Measurements from ENCODE around the gene KCNK2.

The KCNK2 gene

DNA sequence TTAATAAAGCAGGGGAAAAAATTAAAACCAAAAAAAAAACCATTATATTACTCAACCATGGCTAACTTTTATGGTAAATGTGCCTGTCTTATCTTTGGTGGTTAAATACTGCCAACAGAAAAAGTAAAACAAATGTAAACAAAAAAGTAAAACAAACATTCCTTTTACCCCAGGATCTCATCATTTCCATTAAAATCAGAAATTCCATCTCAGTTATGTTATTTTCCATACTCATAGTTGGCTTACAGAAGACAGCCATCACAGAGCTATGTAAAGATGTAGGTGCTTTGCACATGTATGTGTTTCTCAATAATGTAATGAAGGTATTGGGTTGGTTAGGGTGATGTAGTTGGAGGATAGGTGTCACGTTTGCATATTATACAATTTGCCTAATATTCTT is 185.0 kb downstream of the KCNK2 start:
- no peaks in the 10 kb centered on the region for H3K4me1 ChIP-seq (ENCODE audit: control insufficient read depth, insufficient read depth, low read length, poor library complexity, severe bottlenecking)
- H3K27me3 ChIP-seq (replicated peaks; ENCODE audit: control insufficient read depth, insufficient read depth, low read length, poor library complexity, severe bottlenecking): no peaks in the 10 kb centered on the region
- no peak overlapping the region for H3K4me3 ChIP-seq (ENCODE audit: insufficient read depth, low read depth, low read length, poor library complexity, severe bottlenecking)
- H3K27ac ChIP-seq (ENCODE audit: insufficient read depth, low read length, poor library complexity, severe bottlenecking): no peak overlapping the region
- no peak for DNase-seq
- H3K9me3 ChIP-seq (ENCODE audit: control insufficient read depth, low read length): no peaks in the 10 kb centered on the region
- H3K36me3 ChIP-seq (ENCODE audit: control insufficient read depth, insufficient read depth, low read length): no peaks in the 10 kb centered on the region

DNA sequence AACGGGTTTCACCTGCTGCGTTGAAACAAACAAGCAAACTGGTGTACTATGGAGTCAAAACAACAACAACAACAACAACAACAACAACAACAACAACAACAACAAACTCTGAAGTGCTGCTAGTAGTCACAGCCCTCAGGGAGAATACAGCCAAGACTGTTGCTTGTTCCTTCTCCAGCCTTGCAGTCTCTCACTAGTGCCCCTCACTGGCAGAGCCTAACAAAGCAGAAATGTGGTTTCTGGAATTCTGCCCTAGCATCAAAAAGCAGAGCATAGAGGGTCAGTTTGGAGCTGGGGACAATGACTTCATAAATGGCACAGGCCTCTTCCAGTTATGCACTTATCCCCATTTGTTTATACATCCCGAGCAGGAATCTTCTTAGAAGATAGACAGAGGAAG is 187.4 kb downstream of the KCNK2 start:
- H3K4me1 ChIP-seq (ENCODE audit: control insufficient read depth, insufficient read depth, low read length, poor library complexity, severe bottlenecking): no peaks in the 10 kb centered on the region
- no peaks in the 10 kb centered on the region for H3K9me3 ChIP-seq (ENCODE audit: control insufficient read depth, low read length)
- H3K27ac ChIP-seq (ENCODE audit: insufficient read depth, low read length, poor library complexity, severe bottlenecking): no peak overlapping the region
- H3K36me3 ChIP-seq (ENCODE audit: control insufficient read depth, insufficient read depth, low read length): no peaks in the 10 kb centered on the region
- H3K27me3 ChIP-seq (replicated peaks; ENCODE audit: control insufficient read depth, insufficient read depth, low read length, poor library complexity, severe bottlenecking): no peaks in the 10 kb centered on the region
- no peak overlapping the region for H3K4me3 ChIP-seq (ENCODE audit: insufficient read depth, low read depth, low read length, poor library complexity, severe bottlenecking)
- DNase-seq: no peak

DNA sequence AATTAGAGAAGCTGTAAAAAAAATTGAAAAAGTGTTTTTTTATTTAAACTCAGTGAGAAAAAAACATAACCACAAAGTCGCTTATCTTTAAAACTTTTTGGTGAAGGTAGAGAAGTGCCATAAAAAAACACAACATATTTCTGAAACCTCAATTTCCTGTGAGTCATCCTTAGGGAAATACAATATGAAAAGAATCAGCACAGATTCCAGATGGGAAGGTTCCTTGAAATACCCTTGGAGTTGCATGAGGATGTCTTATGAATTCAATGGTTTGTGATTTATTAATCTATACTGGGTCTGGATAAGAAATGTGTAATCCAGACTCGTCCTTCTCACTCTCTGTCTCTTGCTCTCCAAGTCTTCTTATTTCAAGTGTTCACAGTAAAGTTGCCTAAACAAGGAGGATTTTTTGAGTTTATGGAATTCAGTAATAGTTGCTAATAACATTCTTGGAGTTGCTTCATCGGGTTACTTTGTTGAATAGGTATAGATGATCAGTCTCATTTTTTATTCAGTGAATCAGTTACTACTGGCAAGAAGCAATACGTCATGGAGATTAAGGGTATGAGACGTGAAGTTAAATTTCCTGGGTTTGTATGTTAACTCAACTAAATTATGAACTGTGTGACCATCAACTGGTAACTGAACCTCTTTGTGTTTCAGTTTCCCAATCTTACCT is 191.4 kb downstream of the KCNK2 start:
- Histone ChIP-seq H3K4me1 (ENCODE audit: control insufficient read depth, insufficient read depth, low read length, poor library complexity, severe bottlenecking) (no peaks in the 10 kb centered on the region), H3K36me3 (ENCODE audit: control insufficient read depth, insufficient read depth, low read length) (no peaks in the 10 kb centered on the region), H3K27me3 (replicated peaks; ENCODE audit: control insufficient read depth, insufficient read depth, low read length, poor library complexity, severe bottlenecking) (no peaks in the 10 kb centered on the region), H3K9me3 (ENCODE audit: control insufficient read depth, low read length) (no peaks in the 10 kb centered on the region), H3K4me3 (ENCODE audit: insufficient read depth, low read depth, low read length, poor library complexity, severe bottlenecking) (no peak overlapping the region), H3K27ac (ENCODE audit: insufficient read depth, low read length, poor library complexity, severe bottlenecking) (no peak overlapping the region)
- DNase-seq: no peak

DNA sequence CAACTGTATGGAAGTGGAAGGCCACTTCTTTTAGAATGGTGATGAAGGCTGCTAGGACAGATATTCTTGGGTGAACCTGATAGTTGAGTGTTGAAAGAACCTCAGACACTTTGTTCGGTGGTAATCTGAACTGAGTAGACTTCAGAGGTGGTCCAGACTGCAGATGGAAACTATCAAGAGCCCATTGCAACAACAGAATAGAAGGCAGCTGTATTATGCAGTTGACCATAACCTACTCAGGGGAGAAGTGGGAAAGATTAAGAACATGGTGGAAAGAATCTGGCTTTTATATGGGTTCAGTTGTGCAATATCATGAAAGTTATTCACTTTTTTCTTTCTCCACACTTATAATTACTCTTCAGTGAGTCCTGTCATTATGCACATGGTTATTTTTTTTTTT is 194.0 kb downstream of the KCNK2 start:
- H3K36me3 ChIP-seq (ENCODE audit: control insufficient read depth, insufficient read depth, low read length): no peaks in the 10 kb centered on the region
- DNase-seq: no peak
- no peaks in the 10 kb centered on the region for H3K4me1 ChIP-seq (ENCODE audit: control insufficient read depth, insufficient read depth, low read length, poor library complexity, severe bottlenecking)
- no peak overlapping the region for H3K4me3 ChIP-seq (ENCODE audit: insufficient read depth, low read depth, low read length, poor library complexity, severe bottlenecking)
- no peak overlapping the region for H3K27ac ChIP-seq (ENCODE audit: insufficient read depth, low read length, poor library complexity, severe bottlenecking)
- H3K27me3 ChIP-seq (replicated peaks; ENCODE audit: control insufficient read depth, insufficient read depth, low read length, poor library complexity, severe bottlenecking): no peaks in the 10 kb centered on the region
- H3K9me3 ChIP-seq (ENCODE audit: control insufficient read depth, low read length): no peaks in the 10 kb centered on the region

DNA sequence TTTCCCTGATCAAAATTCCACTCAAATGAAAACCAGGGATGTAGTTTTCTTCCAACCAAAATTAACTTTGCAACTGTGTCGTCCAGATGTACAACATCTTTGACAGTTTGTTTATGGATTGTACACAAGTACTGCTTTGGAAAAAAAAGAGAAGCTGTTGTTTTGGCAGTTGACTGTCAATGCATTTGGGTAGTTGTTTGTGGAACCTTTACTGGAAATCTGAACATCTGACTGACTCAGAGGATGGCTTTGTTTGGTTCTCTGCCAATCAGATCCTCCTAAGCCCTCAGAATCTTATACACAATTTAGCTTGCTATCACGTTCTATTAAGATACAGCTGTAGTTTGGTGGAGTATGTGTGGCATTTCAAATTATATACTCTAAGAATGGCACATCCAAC is 195.0 kb downstream of the KCNK2 start:
- DNase-seq: no peak
- Histone ChIP-seq H3K27ac (ENCODE audit: insufficient read depth, low read length, poor library complexity, severe bottlenecking) (no peak overlapping the region), H3K4me1 (ENCODE audit: control insufficient read depth, insufficient read depth, low read length, poor library complexity, severe bottlenecking) (no peaks in the 10 kb centered on the region), H3K9me3 (ENCODE audit: control insufficient read depth, low read length) (no peaks in the 10 kb centered on the region), H3K27me3 (replicated peaks; ENCODE audit: control insufficient read depth, insufficient read depth, low read length, poor library complexity, severe bottlenecking) (no peaks in the 10 kb centered on the region), H3K36me3 (ENCODE audit: control insufficient read depth, insufficient read depth, low read length) (no peaks in the 10 kb centered on the region), H3K4me3 (ENCODE audit: insufficient read depth, low read depth, low read length, poor library complexity, severe bottlenecking) (no peak overlapping the region)

DNA sequence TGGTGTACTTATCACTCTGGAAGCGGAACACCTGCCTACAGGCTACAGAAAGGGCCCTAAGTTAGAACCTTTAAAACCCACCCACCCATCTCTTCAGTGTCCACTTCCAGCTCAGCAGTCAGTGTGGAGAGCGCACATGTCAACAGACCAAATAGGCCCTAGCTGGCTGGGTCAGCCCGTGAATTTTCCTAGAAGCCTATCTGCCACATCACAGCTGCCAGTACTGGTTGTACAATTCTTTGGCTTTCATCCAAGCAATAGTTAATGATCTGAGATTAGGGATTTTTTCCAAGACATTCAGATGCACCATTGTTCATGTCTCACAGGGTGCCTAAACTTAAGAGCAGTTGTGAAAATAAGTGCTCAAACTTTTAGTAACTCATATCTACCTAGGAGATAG is 197.1 kb downstream of the KCNK2 start:
- DNase-seq: no peak
- H3K4me3 ChIP-seq (ENCODE audit: insufficient read depth, low read depth, low read length, poor library complexity, severe bottlenecking): no peak overlapping the region
- no peak overlapping the region for H3K27ac ChIP-seq (ENCODE audit: insufficient read depth, low read length, poor library complexity, severe bottlenecking)
- no peaks in the 10 kb centered on the region for H3K9me3 ChIP-seq (ENCODE audit: control insufficient read depth, low read length)
- no peaks in the 10 kb centered on the region for H3K4me1 ChIP-seq (ENCODE audit: control insufficient read depth, insufficient read depth, low read length, poor library complexity, severe bottlenecking)
- H3K36me3 ChIP-seq (ENCODE audit: control insufficient read depth, insufficient read depth, low read length): no peaks in the 10 kb centered on the region
- H3K27me3 ChIP-seq (replicated peaks; ENCODE audit: control insufficient read depth, insufficient read depth, low read length, poor library complexity, severe bottlenecking): no peaks in the 10 kb centered on the region

DNA sequence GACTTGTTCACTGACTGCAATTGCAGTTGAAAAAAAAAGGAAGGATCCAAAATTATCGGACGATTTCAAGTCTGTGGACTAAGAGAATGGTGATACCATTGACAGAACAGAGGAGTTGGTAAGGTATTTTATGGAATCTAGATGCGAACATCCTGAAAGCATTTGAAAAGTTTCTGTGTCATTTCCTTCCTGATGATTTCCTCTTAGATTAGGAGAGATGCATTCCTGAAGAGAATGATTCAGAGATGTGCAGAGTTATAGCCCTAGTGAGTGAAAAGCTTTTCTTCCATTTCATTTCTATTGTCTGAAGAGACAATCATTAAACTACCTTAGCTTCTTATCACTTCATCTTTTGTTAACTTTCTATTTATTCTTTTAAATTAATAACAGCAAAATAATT is 200.0 kb downstream of the KCNK2 start:
- Histone ChIP-seq H3K27me3 (replicated peaks; ENCODE audit: control insufficient read depth, insufficient read depth, low read length, poor library complexity, severe bottlenecking) (no peaks in the 10 kb centered on the region), H3K36me3 (ENCODE audit: control insufficient read depth, insufficient read depth, low read length) (no peaks in the 10 kb centered on the region), H3K27ac (ENCODE audit: insufficient read depth, low read length, poor library complexity, severe bottlenecking) (no peak overlapping the region), H3K9me3 (ENCODE audit: control insufficient read depth, low read length) (no peaks in the 10 kb centered on the region), H3K4me1 (ENCODE audit: control insufficient read depth, insufficient read depth, low read length, poor library complexity, severe bottlenecking) (no peaks in the 10 kb centered on the region), H3K4me3 (ENCODE audit: insufficient read depth, low read depth, low read length, poor library complexity, severe bottlenecking) (no peak overlapping the region)
- no peak for DNase-seq

DNA sequence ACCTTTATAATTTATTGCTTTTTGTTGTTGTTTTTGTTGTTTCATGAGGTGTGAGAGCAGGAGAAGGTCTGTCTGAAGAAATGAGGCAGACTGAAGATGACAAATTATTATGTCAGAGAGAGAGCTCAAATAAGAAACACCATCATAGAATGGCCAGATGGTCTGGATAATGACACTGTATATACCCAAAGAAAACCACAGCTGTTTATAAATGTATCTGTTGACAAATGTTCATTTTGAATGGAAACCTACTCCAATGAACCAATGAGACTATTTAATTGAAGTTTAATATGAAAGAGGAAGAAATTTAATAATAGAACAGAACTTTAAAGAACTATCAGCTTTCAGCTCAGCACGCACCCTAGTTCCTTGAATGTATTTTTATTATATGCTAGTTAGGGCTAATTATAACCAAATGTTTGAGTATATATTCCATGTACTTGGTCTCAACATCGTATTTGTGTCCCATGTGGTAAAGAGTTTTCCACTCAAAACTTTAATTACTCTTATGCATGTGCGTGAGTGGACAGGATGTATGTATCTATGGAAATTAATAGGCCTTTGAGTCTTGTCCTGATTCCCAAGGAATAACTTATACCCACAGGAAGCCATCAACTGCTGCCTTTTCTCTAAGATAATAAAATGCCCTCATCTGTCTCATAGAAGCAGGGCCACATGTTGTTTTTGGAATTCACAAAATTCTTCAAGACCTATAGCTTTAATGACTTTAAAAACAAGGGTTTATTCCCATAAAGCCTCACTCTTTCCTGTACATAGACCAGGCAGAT is 202.7 kb downstream of the KCNK2 start:
- H3K9me3 ChIP-seq (ENCODE audit: control insufficient read depth, low read length): no peaks in the 10 kb centered on the region
- no peak for DNase-seq

More for the DNA sequence above, 202.7 kb downstream of the KCNK2 start:
- no peaks in the 10 kb centered on the region for H3K27me3 ChIP-seq (replicated peaks; ENCODE audit: control insufficient read depth, insufficient read depth, low read length, poor library complexity, severe bottlenecking)
- no peaks in the 10 kb centered on the region for H3K36me3 ChIP-seq (ENCODE audit: control insufficient read depth, insufficient read depth, low read length)
- no peak overlapping the region for H3K27ac ChIP-seq (ENCODE audit: insufficient read depth, low read length, poor library complexity, severe bottlenecking)
- no peak overlapping the region for H3K4me3 ChIP-seq (ENCODE audit: insufficient read depth, low read depth, low read length, poor library complexity, severe bottlenecking)
- no peaks in the 10 kb centered on the region for H3K4me1 ChIP-seq (ENCODE audit: control insufficient read depth, insufficient read depth, low read length, poor library complexity, severe bottlenecking)

Data from effector memory CD4-positive, alpha-beta T cell (primary cell).